Germinal center (tissue), 1 donor: ENCODE data around the gene ARL4C.

ENCODE experiments used
- DNase-seq: peaks from one replicate; pipeline ENCODE4 v3.0.0; 2012; ENCODE audit warnings: mixed read lengths, low spot score

ARL4C gene

GRCh38 chr2:234500394-234501006 is 3.6 kb upstream of the ARL4C start:
- peak; percentile 74 for DNase-seq

GRCh38 chr2:234497594-234498235 is 834 bp upstream of the ARL4C start:
- DNase-seq = no peak

- DNase-seq = peak; percentile 54
Measured at GRCh38 chr2:234496055-234496834, 636 bp downstream of the ARL4C start.

- DNase-seq = no peak
Measured at GRCh38 chr2:234495251-234496054, 1.4 kb downstream of the ARL4C start.

GRCh38 chr2:234494361-234495250 is 2.3 kb downstream of the ARL4C start:
- no peak for DNase-seq

GRCh38 chr2:234493796-234494195 is 3.1 kb downstream of the ARL4C start:
- DNase-seq = no peak

- no peak for DNase-seq
Measured at GRCh38 chr2:234492717-234493485, 4.0 kb downstream of the ARL4C start.

- no peak for DNase-seq
Measured at GRCh38 chr2:234491897-234492296, 5.0 kb downstream of the ARL4C start.

- no peak for DNase-seq
Measured at GRCh38 chr2:234491281-234491680, 5.6 kb downstream of the ARL4C start.

GRCh38 chr2:234490271-234491091 is 6.4 kb downstream of the ARL4C start:
- DNase-seq = no peak

- no peak for DNase-seq
Measured at GRCh38 chr2:234488913-234489451, 7.9 kb downstream of the ARL4C start.

GRCh38 chr2:234488486-234488885 is 8.4 kb downstream of the ARL4C start:
- DNase-seq = no peak

GRCh38 chr2:234487356-234487755 is 9.5 kb downstream of the ARL4C start:
- no peak for DNase-seq

GRCh38 chr2:234483568-234484251 is 13.2 kb downstream of the ARL4C start:
- DNase-seq = peak; percentile 51

- DNase-seq = no peak
Measured at GRCh38 chr2:234481301-234481700, 15.6 kb downstream of the ARL4C start.

- no peak for DNase-seq
Measured at GRCh38 chr2:234480337-234480736, 16.5 kb downstream of the ARL4C start.

- DNase-seq = no peak
Measured at GRCh38 chr2:234479465-234479864, 17.4 kb downstream of the ARL4C start.

GRCh38 chr2:234478121-234478858 is 18.6 kb downstream of the ARL4C start:
- DNase-seq = no peak
